22Rv1 (cell line): ENCODE measurements around the gene ERP27.

Experiments used
- ZFX ChIP-seq: fragments of 450-650 bp; IDR thresholded peaks from 2 replicates; pipeline ENCODE4 v1.6.1; 2017; ENCODE audit warnings: antibody characterized with exemption, borderline replicate concordance
- TF ChIP-seq, protein P1 (sequence below): fragments of 450-650 bp; IDR thresholded peaks from 2 replicates; pipeline ENCODE4 v1.5.1; 2017; ENCODE audit warnings: mild to moderate bottlenecking

DNA sequence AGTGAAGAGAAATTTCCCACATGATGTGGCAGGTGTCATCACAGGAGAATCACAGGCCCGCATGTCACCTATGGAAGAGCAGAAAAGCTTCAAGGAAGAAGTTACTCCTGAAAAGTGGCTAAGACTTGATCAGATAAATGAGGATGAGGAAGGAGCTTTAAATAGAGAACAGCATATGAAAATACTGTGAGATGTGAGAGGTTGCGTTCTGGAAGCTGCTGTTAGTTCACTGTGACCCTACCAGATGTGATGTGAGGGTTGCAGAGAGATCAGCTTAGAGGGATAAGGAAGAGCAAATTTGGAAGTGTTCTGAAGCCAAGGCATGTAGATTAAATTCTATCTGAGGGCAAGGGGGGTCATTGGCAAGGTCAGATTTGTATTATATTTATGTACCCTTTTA, 17.1 kb downstream of the ERP27 start:
- TF ChIP-seq, protein P1, sequence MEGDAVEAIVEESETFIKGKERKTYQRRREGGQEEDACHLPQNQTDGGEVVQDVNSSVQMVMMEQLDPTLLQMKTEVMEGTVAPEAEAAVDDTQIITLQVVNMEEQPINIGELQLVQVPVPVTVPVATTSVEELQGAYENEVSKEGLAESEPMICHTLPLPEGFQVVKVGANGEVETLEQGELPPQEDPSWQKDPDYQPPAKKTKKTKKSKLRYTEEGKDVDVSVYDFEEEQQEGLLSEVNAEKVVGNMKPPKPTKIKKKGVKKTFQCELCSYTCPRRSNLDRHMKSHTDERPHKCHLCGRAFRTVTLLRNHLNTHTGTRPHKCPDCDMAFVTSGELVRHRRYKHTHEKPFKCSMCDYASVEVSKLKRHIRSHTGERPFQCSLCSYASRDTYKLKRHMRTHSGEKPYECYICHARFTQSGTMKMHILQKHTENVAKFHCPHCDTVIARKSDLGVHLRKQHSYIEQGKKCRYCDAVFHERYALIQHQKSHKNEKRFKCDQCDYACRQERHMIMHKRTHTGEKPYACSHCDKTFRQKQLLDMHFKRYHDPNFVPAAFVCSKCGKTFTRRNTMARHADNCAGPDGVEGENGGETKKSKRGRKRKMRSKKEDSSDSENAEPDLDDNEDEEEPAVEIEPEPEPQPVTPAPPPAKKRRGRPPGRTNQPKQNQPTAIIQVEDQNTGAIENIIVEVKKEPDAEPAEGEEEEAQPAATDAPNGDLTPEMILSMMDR = no peak
- no peak for TF ChIP-seq ZFX
